Measurements from ENCODE around the gene EIF3J. TPM values are rescaled to one million over a fixed set of nuclear protein-coding genes. Genes with fewer than 3 reads are reported as not detected.
"Not testable (repeated sequence)": the region's sequence is repeated elsewhere in the genome, so short reads cannot be mapped to it uniquely, and the experiment has no call there.

EIF3J gene
- total and polyA plus RNA-seq, 4 donors = 32.0 to 52.1 (median 50.5) TPM

GRCh38 chr15:44550256-44550655 lies 13.3 kb downstream of the EIF3J start:
- H3K27me3 ChIP-seq (ENCODE audit: control insufficient read depth in 3 of 3, insufficient read depth in 3 of 3, low read length in 2 of 3) = no peaks in the 10 kb centered on the region
- H3K36me3 ChIP-seq (ENCODE audit: control insufficient read depth in 4 of 4, insufficient read depth in 4 of 4, low read length in 4 of 4) = peaks cover 13 to 17% (median 16%) of the 10 kb centered on the region in 4 donors
- H3K27ac ChIP-seq (ENCODE audit: low read depth in 1 of 2, low read length in 1 of 2) = no peak overlapping the region
- no peak overlapping the region for H3K4me3 ChIP-seq
- TF ChIP-seq, protein P1, sequence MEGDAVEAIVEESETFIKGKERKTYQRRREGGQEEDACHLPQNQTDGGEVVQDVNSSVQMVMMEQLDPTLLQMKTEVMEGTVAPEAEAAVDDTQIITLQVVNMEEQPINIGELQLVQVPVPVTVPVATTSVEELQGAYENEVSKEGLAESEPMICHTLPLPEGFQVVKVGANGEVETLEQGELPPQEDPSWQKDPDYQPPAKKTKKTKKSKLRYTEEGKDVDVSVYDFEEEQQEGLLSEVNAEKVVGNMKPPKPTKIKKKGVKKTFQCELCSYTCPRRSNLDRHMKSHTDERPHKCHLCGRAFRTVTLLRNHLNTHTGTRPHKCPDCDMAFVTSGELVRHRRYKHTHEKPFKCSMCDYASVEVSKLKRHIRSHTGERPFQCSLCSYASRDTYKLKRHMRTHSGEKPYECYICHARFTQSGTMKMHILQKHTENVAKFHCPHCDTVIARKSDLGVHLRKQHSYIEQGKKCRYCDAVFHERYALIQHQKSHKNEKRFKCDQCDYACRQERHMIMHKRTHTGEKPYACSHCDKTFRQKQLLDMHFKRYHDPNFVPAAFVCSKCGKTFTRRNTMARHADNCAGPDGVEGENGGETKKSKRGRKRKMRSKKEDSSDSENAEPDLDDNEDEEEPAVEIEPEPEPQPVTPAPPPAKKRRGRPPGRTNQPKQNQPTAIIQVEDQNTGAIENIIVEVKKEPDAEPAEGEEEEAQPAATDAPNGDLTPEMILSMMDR (IDR thresholded peaks at IDR 0.05; ENCODE audit: control extremely low read depth, extremely low read depth) = no peak
- WGBS, 2 donors = 35 to 38% methylated on average over 3 of the region's 3 CpGs
- H3K9ac ChIP-seq (ENCODE audit: insufficient read depth in 1 of 2, low read length in 2 of 2) = no peak overlapping the region
- H3K9me3 ChIP-seq (ENCODE audit: control insufficient read depth in 4 of 4, insufficient read depth in 3 of 4, low read length in 3 of 4) = no peaks in the 10 kb centered on the region
- DNase-seq (no peak), ATAC-seq (ENCODE audit: insufficient read depth, low FRiP score) (no peak)
- H3K4me1 ChIP-seq (ENCODE audit: control insufficient read depth in 5 of 5, insufficient read depth in 5 of 5, low read length in 5 of 5) = peaks cover 0 to 11% (median 0%) of the 10 kb centered on the region in 5 donors

DNA sequence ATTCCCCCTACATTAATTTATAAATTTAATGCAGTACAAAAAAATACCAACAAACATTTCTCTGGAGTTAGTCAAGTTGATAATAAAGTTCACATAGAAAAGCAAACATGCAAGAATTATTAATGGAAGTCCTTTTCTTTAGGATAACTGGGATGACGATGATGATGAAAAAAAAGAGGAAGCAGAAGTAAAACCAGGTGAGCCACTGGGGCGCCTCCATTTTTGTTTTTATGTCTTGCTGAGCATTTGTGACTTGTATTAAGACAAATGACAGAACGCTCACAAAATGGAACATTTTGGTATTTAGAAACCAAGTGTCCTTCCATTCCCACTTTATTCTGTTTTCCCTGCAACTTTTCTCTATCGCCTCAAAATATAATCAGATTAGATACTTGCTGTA lies 13.8 kb downstream of the EIF3J start:
- Histone ChIP-seq H3K9me3 (ENCODE audit: control insufficient read depth in 4 of 4, insufficient read depth in 3 of 4, low read length in 3 of 4) (no peaks in the 10 kb centered on the region), H3K36me3 (ENCODE audit: control insufficient read depth in 4 of 4, insufficient read depth in 4 of 4, low read length in 4 of 4) (peaks cover 13 to 21% (median 19%) of the 10 kb centered on the region in 4 donors), H3K9ac (ENCODE audit: insufficient read depth in 1 of 2, low read length in 2 of 2) (no peak overlapping the region), H3K4me1 (ENCODE audit: control insufficient read depth in 5 of 5, insufficient read depth in 5 of 5, low read length in 5 of 5) (peaks cover 0 to 11% (median 0%) of the 10 kb centered on the region in 5 donors), H3K27ac (ENCODE audit: low read depth in 1 of 2, low read length in 1 of 2) (no peak overlapping the region), H3K27me3 (ENCODE audit: control insufficient read depth in 3 of 3, insufficient read depth in 3 of 3, low read length in 2 of 3) (no peaks in the 10 kb centered on the region), H3K4me3 (no peak overlapping the region)
- TF ChIP-seq, protein P1 (IDR thresholded peaks at IDR 0.05; ENCODE audit: control extremely low read depth, extremely low read depth) = no peak
- ATAC-seq (ENCODE audit: insufficient read depth, low FRiP score) (no peak), DNase-seq (no peak)
- WGBS, 2 donors = 84 to 94% methylated on average over 4 of the region's 4 CpGs

DNA sequence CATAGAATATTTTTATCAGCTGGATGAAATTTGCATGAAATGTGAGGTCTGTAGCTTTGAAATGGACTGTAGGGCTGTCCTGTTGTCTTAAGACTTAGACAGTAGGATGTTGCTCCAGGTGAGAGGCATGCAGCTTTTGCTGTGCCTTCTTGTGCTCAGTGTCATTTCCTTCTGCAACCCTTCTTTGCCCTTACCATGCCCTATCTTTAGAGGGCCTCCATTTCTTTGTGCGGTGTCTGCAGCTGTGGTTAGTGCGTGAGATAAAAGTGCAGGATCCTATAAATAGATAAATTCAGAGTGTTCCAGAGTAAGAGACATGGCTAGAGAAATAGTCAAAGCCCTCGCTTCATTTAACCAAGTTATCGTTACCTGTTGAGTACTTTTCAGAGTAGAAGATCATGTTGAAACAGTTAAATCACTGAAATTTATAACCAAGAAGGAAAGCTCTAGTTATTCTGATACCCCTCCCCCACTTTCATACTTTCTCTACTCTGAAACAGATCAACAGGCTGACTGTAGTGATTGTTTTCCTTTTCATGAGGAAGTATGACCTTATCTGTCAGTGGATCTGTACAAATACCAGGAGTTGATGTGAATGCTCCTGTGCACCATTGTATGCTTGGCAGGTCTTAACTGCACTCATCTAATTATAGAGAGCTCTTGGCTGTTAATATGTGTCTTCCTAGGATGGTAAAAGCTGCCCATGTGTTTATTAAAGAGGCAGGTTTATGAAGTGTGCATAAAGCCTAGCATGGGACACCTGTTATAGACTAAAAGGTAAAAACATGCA lies 18.2 kb downstream of the EIF3J start:
- Histone ChIP-seq H3K27me3 (ENCODE audit: control insufficient read depth in 3 of 3, insufficient read depth in 3 of 3, low read length in 2 of 3) (no peaks in the 10 kb centered on the region), H3K9me3 (ENCODE audit: control insufficient read depth in 4 of 4, insufficient read depth in 3 of 4, low read length in 3 of 4) (peaks cover 0 to 2% (median 0%) of the 10 kb centered on the region in 4 donors), H3K27ac (ENCODE audit: low read depth in 1 of 2, low read length in 1 of 2) (peak overlapping the region in 1 of 2 donors; percentile 53), H3K36me3 (ENCODE audit: control insufficient read depth in 4 of 4, insufficient read depth in 4 of 4, low read length in 4 of 4) (peaks cover 20 to 39% (median 35%) of the 10 kb centered on the region in 4 donors), H3K4me1 (ENCODE audit: control insufficient read depth in 5 of 5, insufficient read depth in 5 of 5, low read length in 5 of 5) (peaks cover 0 to 4% (median 0%) of the 10 kb centered on the region in 5 donors), H3K9ac (ENCODE audit: insufficient read depth in 1 of 2, low read length in 2 of 2) (no peak overlapping the region), H3K4me3 (no peak overlapping the region)
- 80 to 83% methylated on average over 4 of the region's 4 CpGs for WGBS, 2 donors
- DNase-seq (no peak), ATAC-seq (ENCODE audit: insufficient read depth, low FRiP score) (no peak)
- TF ChIP-seq, protein P1 (IDR thresholded peaks at IDR 0.05; ENCODE audit: control extremely low read depth, extremely low read depth) = no peak

- DNase-seq; H3K27me3 ChIP-seq (ENCODE audit: control insufficient read depth in 3 of 3, insufficient read depth in 3 of 3, low read length in 2 of 3); H3K4me1 ChIP-seq (ENCODE audit: control insufficient read depth in 5 of 5, insufficient read depth in 5 of 5, low read length in 5 of 5); H3K9ac ChIP-seq (ENCODE audit: insufficient read depth in 1 of 2, low read length in 2 of 2); H3K27ac ChIP-seq (ENCODE audit: low read depth in 1 of 2, low read length in 1 of 2); H3K4me3 ChIP-seq; ATAC-seq (ENCODE audit: insufficient read depth, low FRiP score): not testable (repeated sequence)
- H3K36me3 ChIP-seq (ENCODE audit: control insufficient read depth in 4 of 4, insufficient read depth in 4 of 4, low read length in 4 of 4) = peaks cover 38 to 59% (median 49%) of the 10 kb centered on the region in 4 donors
- peaks cover 0 to 11% (median 6%) of the 10 kb centered on the region in 4 donors for H3K9me3 ChIP-seq (ENCODE audit: control insufficient read depth in 4 of 4, insufficient read depth in 3 of 4, low read length in 3 of 4)
Measured at GRCh38 chr15:44560926-44561325, 24.0 kb downstream of the EIF3J start.

Data from lung (tissue), 12 donors.